Anterior cingulate cortex (tissue), 58 donors: ENCODE measurements around the gene DCAF4.

Experiments
- DNase-seq, 58 donors: peaks; one replicate each; lab custom pipeline; 2025; lab: John Stamatoyannopoulos, UW

DCAF4 gene

GRCh38 chr14:72926292-72927028 lies at the start of gene DCAF4:
TSS of gene DCAF4 (plus strand) at chr14:72926464. CDS start at chr14:72937979, 11,515 bp downstream.
- peak; percentile 71 to 97 (median 92) for DNase-seq

- no peak for DNase-seq
Observed at GRCh38 chr14:72876710-72877063, 49.6 kb upstream of the DCAF4 start.

GRCh38 chr14:72878746-72879145 lies 47.5 kb upstream of the DCAF4 start:
- DNase-seq = no peak

GRCh38 chr14:72879431-72879830 lies 46.8 kb upstream of the DCAF4 start:
- DNase-seq = no peak

GRCh38 chr14:72880164-72880563 lies 46.1 kb upstream of the DCAF4 start:
- DNase-seq = no peak

- no peak for DNase-seq
Observed at GRCh38 chr14:72880820-72881219, 45.4 kb upstream of the DCAF4 start.

GRCh38 chr14:72881543-72881942 lies 44.7 kb upstream of the DCAF4 start:
- DNase-seq = no peak

- no peak for DNase-seq
Observed at GRCh38 chr14:72882047-72882446, 44.2 kb upstream of the DCAF4 start.

GRCh38 chr14:72882463-72882862 lies 43.8 kb upstream of the DCAF4 start:
- no peak for DNase-seq

GRCh38 chr14:72883109-72883508 lies 43.2 kb upstream of the DCAF4 start:
- no peak for DNase-seq

- peak in 6 of 58 donors; percentile 2 to 17 (median 8) for DNase-seq
Observed at GRCh38 chr14:72883961-72884360, 42.3 kb upstream of the DCAF4 start.

GRCh38 chr14:72884386-72884785 lies 41.9 kb upstream of the DCAF4 start:
- DNase-seq = no peak

GRCh38 chr14:72887514-72887913 lies 38.8 kb upstream of the DCAF4 start:
- no peak for DNase-seq

GRCh38 chr14:72888192-72888591 lies 38.1 kb upstream of the DCAF4 start:
- no peak for DNase-seq

- no peak for DNase-seq
Observed at GRCh38 chr14:72888636-72889201, 37.5 kb upstream of the DCAF4 start.

- no peak for DNase-seq
Observed at GRCh38 chr14:72889366-72889765, 36.9 kb upstream of the DCAF4 start.

GRCh38 chr14:72891666-72892102 lies 34.6 kb upstream of the DCAF4 start:
- DNase-seq = peak in 1 of 58 donors; percentile 39

- DNase-seq = peak in 27 of 58 donors; percentile 8 to 60 (median 23)
Observed at GRCh38 chr14:72892103-72892878, 34.0 kb upstream of the DCAF4 start.

- peak in 46 of 58 donors; percentile 9 to 61 (median 31) for DNase-seq
Observed at GRCh38 chr14:72892879-72893635, 33.2 kb upstream of the DCAF4 start.

- DNase-seq = peak; percentile 59 to 97 (median 93)
Observed at GRCh38 chr14:72893636-72894322, 32.5 kb upstream of the DCAF4 start, which contains the start of gene DPF3. TSS of gene DPF3 (minus strand) at chr14:72894101. CDS start at chr14:72894088, 13 bp downstream.
